Caco-2 (cell line): ENCODE data around the gene SYT6. TPM values are rescaled to one million over a fixed set of nuclear protein-coding genes. Genes with fewer than 3 reads are reported as not detected.

Experiments
- BruUV-seq: library from RNA; stranded (reverse); fragments of 400-500 nt; replicated peaks from 2 replicates; lab custom pipeline; 2021; lab: Mats Ljungman, UMichigan
- CTCF ChIA-PET: fragments of 300-600 bp; sonication (Branson Sonifier 250); formaldehyde crosslinking; loops from one replicate; lab custom pipeline; 2022; ENCODE audit warnings: antibody characterized with exemption; lab: Charles Lee
- POLR2A ChIA-PET: fragments of 300-600 bp; sonication (Branson Sonifier 250); formaldehyde crosslinking; loops from one replicate; lab custom pipeline; 2022; ENCODE audit warnings: antibody characterized with exemption; lab: Charles Lee
- DNase-seq, 2 experiments: peaks; one replicate each; pipeline versions ENCODE4 v3.0.0 to v3.0.0-alpha.2; 2020 to 2022
- H3K27me3 ChIP-seq: replicated peaks from 2 replicates; pipeline ENCODE4 v1.6.0; 2011; ENCODE audit warnings: low read length; ENCODE audit not compliant: control insufficient read depth, insufficient read depth
- H3K36me3 ChIP-seq: 2 replicates; pipeline ENCODE4 v1.5.1; 2011; ENCODE audit warnings: low read length; ENCODE audit not compliant: control insufficient read depth, insufficient read depth
- H3K4me1 ChIP-seq: fragments of 250-450 bp; sonication (Bioruptor Pico); 2 replicates; pipeline ENCODE4 v1.5.1; 2020; ENCODE audit warnings: mild to moderate bottlenecking
- H3K4me3 ChIP-seq: 2 replicates; pipeline ENCODE4 v1.5.1; 2011; ENCODE audit warnings: low read depth, mild to moderate bottlenecking, control low read depth, low read length
- H3K9me3 ChIP-seq: fragments of 250-450 bp; sonication (Bioruptor Pico); 2 replicates; pipeline ENCODE4 v1.5.1; 2020; ENCODE audit warnings: mild to moderate bottlenecking, moderate library complexity
- H3K27ac Mint-ChIP-seq: one replicate; pipeline ENCODE4 v1.8.0; 2022; ENCODE audit warnings: mixed read lengths; ENCODE audit not compliant: unreplicated experiment
- H3K27me3 Mint-ChIP-seq: one replicate; pipeline ENCODE4 v1.8.0; 2022; ENCODE audit warnings: mixed read lengths; ENCODE audit not compliant: insufficient read depth, unreplicated experiment
- H3K36me3 Mint-ChIP-seq: one replicate; pipeline ENCODE4 v1.8.0; 2022; ENCODE audit warnings: mild to moderate bottlenecking, mixed read lengths; ENCODE audit not compliant: insufficient read depth, unreplicated experiment
- H3K4me1 Mint-ChIP-seq: one replicate; pipeline ENCODE4 v1.8.0; 2022; ENCODE audit warnings: low read depth, mixed read lengths; ENCODE audit not compliant: unreplicated experiment
- H3K4me3 Mint-ChIP-seq: one replicate; pipeline ENCODE4 v1.8.0; 2022; ENCODE audit warnings: mild to moderate bottlenecking, moderate library complexity, mixed read lengths; ENCODE audit not compliant: unreplicated experiment
- H3K9me3 Mint-ChIP-seq: one replicate; pipeline ENCODE4 v1.8.0; 2022; ENCODE audit warnings: mixed read lengths; ENCODE audit not compliant: unreplicated experiment
- intact Hi-C: fragments of 100-400 bp; cut with micrococcal nuclease; formaldehyde crosslinking; loops from one replicate; pipeline ENCODE4 v1.10.0; 2022; ENCODE audit not compliant: unreplicated experiment
- total RNA-seq: library from RNA; stranded (reverse); gene quantifications from 2 replicates; pipeline ENCODE4 v1.2.3, GENCODE V29; 2022
- TF ChIP-seq, protein P1 (sequence below), 2 experiments: fragments of 200-600 bp in 1 of 2; IDR thresholded peaks; 1 replicate in 1 of 2; 2 replicates in 1 of 2; pipeline versions ENCODE4 v1.5.1 to v1.8.0; 2011 to 2022; ENCODE audit warnings: antibody characterized with exemption in 1 of 2, control low read depth in 1 of 2, inconsistent platforms in 1 of 2, low read depth in 1 of 2, low read length in 1 of 2, mild to moderate bottlenecking in 1 of 2, moderate library complexity in 1 of 2; ENCODE audit not compliant: insufficient read depth in 1 of 2, severe bottlenecking in 1 of 2, unreplicated experiment in 1 of 2

Gene SYT6
- total RNA-seq, 1 experiment from 2014 or later, result 0.32 TPM

- intact Hi-C loops, result no loop called here
- TF ChIP-seq, protein P1, sequence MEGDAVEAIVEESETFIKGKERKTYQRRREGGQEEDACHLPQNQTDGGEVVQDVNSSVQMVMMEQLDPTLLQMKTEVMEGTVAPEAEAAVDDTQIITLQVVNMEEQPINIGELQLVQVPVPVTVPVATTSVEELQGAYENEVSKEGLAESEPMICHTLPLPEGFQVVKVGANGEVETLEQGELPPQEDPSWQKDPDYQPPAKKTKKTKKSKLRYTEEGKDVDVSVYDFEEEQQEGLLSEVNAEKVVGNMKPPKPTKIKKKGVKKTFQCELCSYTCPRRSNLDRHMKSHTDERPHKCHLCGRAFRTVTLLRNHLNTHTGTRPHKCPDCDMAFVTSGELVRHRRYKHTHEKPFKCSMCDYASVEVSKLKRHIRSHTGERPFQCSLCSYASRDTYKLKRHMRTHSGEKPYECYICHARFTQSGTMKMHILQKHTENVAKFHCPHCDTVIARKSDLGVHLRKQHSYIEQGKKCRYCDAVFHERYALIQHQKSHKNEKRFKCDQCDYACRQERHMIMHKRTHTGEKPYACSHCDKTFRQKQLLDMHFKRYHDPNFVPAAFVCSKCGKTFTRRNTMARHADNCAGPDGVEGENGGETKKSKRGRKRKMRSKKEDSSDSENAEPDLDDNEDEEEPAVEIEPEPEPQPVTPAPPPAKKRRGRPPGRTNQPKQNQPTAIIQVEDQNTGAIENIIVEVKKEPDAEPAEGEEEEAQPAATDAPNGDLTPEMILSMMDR (IDR thresholded peaks at IDR 0.05; ENCODE audit: insufficient read depth in 1 of 2, low read depth in 1 of 2, low read length in 1 of 2, severe bottlenecking in 1 of 2, unreplicated experiment in 1 of 2), result no peak
- no peak overlapping the region for H3K4me3 ChIP-seq
- DNase-seq, result no peak
- no peaks in the 10 kb centered on the region for H3K9me3 ChIP-seq
- BruUV-seq, result no TSS peak
- Mint-ChIP-seq H3K4me1 (no peaks in the 10 kb centered on the region), H3K27ac (no peak overlapping the region), H3K9me3 (no peaks in the 10 kb centered on the region), H3K4me3 (no peak overlapping the region), H3K36me3 (no peaks in the 10 kb centered on the region), H3K27me3 (no peaks in the 10 kb centered on the region)
- ChIA-PET POLR2A (no interaction called here), CTCF (interaction anchor here (0.6 kb wide), 1 partner anchor 121 kb away, joined by 4 read pairs; no protein-coding TSS in a partner anchor)
- H3K36me3 ChIP-seq, result no peaks in the 10 kb centered on the region
- H3K27me3 ChIP-seq, result no peaks in the 10 kb centered on the region
- H3K4me1 ChIP-seq, result peaks cover 6% of the 10 kb centered on the region; the same call in 1 of the 2 replicates
Observed at GRCh38 chr1:114093624-114094362, 59.9 kb downstream of the SYT6 start.

GRCh38 chr1:114092186-114093062 is 61.2 kb downstream of the SYT6 start:
- Mint-ChIP-seq H3K4me1 (no peaks in the 10 kb centered on the region), H3K27me3 (no peaks in the 10 kb centered on the region), H3K9me3 (no peaks in the 10 kb centered on the region), H3K4me3 (no peak overlapping the region), H3K36me3 (no peaks in the 10 kb centered on the region), H3K27ac (no peak overlapping the region)
- Histone ChIP-seq H3K4me3 (no peak overlapping the region), H3K36me3 (no peaks in the 10 kb centered on the region), H3K27me3 (no peaks in the 10 kb centered on the region), H3K9me3 (no peaks in the 10 kb centered on the region), H3K4me1 (peaks cover 6% of the 10 kb centered on the region; the same call in 1 of the 2 replicates)
- POLR2A ChIA-PET, result no interaction called here
- no TSS peak for BruUV-seq
- intact Hi-C loops, result no loop called here
- DNase-seq, result no peak
- TF ChIP-seq, protein P1 (IDR thresholded peaks at IDR 0.05; ENCODE audit: insufficient read depth in 1 of 2, low read depth in 1 of 2, low read length in 1 of 2, severe bottlenecking in 1 of 2, unreplicated experiment in 1 of 2), result no peak
- CTCF ChIA-PET, result interaction anchor here (0.6 kb wide), 1 partner anchor 350 kb away, joined by 3 read pairs; no protein-coding TSS in a partner anchor

GRCh38 chr1:114091711-114092110 is 62.0 kb downstream of the SYT6 start:
- Mint-ChIP-seq H3K27ac (no peak overlapping the region), H3K4me3 (no peak overlapping the region), H3K4me1 (no peaks in the 10 kb centered on the region), H3K9me3 (no peaks in the 10 kb centered on the region), H3K27me3 (no peaks in the 10 kb centered on the region), H3K36me3 (no peaks in the 10 kb centered on the region)
- ChIA-PET CTCF (no interaction called here), POLR2A (no interaction called here)
- Histone ChIP-seq H3K4me1 (peaks cover 6% of the 10 kb centered on the region; the same call in 1 of the 2 replicates), H3K9me3 (no peaks in the 10 kb centered on the region), H3K4me3 (no peak overlapping the region), H3K27me3 (no peaks in the 10 kb centered on the region), H3K36me3 (no peaks in the 10 kb centered on the region)
- DNase-seq, result no peak
- no TSS peak for BruUV-seq
- TF ChIP-seq, protein P1 (IDR thresholded peaks at IDR 0.05; ENCODE audit: insufficient read depth in 1 of 2, low read depth in 1 of 2, low read length in 1 of 2, severe bottlenecking in 1 of 2, unreplicated experiment in 1 of 2), result no peak
- intact Hi-C loops, result no loop called here
